NCI-H128 (cell line): ENCODE data around the gene CD96.
"Not testable (repeated sequence)": the region's sequence is repeated elsewhere in the genome, so short reads cannot be mapped to it uniquely, and the experiment has no call there.

ENCODE experiments used
- DNase-seq: peaks from one replicate; lab custom pipeline; 2025; ENCODE audit not compliant: unreplicated experiment; lab: John Stamatoyannopoulos, UW

The CD96 gene

GRCh38 chr3:111617912-111618601 lies 76.1 kb downstream of the CD96 start:
- DNase-seq = no peak

GRCh38 chr3:111618945-111619344 lies 76.9 kb downstream of the CD96 start:
- DNase-seq = no peak

GRCh38 chr3:111619833-111620232 lies 77.8 kb downstream of the CD96 start:
- DNase-seq = no peak

GRCh38 chr3:111621535-111621934 lies 79.5 kb downstream of the CD96 start:
- DNase-seq = no peak

- no peak for DNase-seq
Observed at GRCh38 chr3:111627092-111627491, 85.1 kb downstream of the CD96 start.

- not testable (repeated sequence) for DNase-seq
Observed at GRCh38 chr3:111629018-111629417, 87.0 kb downstream of the CD96 start.

GRCh38 chr3:111630638-111631037 lies 88.6 kb downstream of the CD96 start:
- not testable (repeated sequence) for DNase-seq

- no peak for DNase-seq
Observed at GRCh38 chr3:111635403-111635802, 93.4 kb downstream of the CD96 start.

- no peak for DNase-seq
Observed at GRCh38 chr3:111636366-111636885, 94.4 kb downstream of the CD96 start.

GRCh38 chr3:111639316-111639715 lies 97.3 kb downstream of the CD96 start:
- peak; percentile 7 for DNase-seq

- no peak for DNase-seq
Observed at GRCh38 chr3:111648991-111649579, 107.1 kb downstream of the CD96 start.

GRCh38 chr3:111650378-111651275 lies 108.6 kb downstream of the CD96 start:
- DNase-seq = no peak

- DNase-seq = no peak
Observed at GRCh38 chr3:111652492-111653180, 110.6 kb downstream of the CD96 start.

- no peak for DNase-seq
Observed at GRCh38 chr3:111653766-111654165, 111.8 kb downstream of the CD96 start.

GRCh38 chr3:111662012-111662411 lies 120.0 kb downstream of the CD96 start:
- no peak for DNase-seq

GRCh38 chr3:111662907-111663306 lies 120.9 kb downstream of the CD96 start:
- DNase-seq = no peak

GRCh38 chr3:111666041-111666735 lies 124.2 kb downstream of the CD96 start:
- DNase-seq = no peak

- no peak for DNase-seq
Observed at GRCh38 chr3:111667170-111667569, 125.2 kb downstream of the CD96 start.

- no peak for DNase-seq
Observed at GRCh38 chr3:111667621-111668239, 125.7 kb downstream of the CD96 start.

GRCh38 chr3:111668326-111668725 lies 126.3 kb downstream of the CD96 start:
- no peak for DNase-seq
